H9 (cell line): ENCODE results near the gene OR10P1. TPM values are rescaled to one million over a fixed set of nuclear protein-coding genes. Genes with fewer than 3 reads are reported as not detected.

Source experiments
- DNase-seq: peaks from one replicate; pipeline ENCODE4 v3.0.0-alpha.2; 2017
- H2AFZ ChIP-seq: one replicate; pipeline ENCODE4 v1.6.1; 2013; ENCODE audit warnings: mild to moderate bottlenecking, low read length, control low read depth, moderate library complexity
- H2AK5ac ChIP-seq: 2 replicates; pipeline ENCODE4 v1.6.1; 2013; ENCODE audit warnings: low read length, control low read depth, mixed read lengths; ENCODE audit not compliant: insufficient read length
- H2BK120ac ChIP-seq: one replicate; pipeline ENCODE4 v1.6.1; 2013; ENCODE audit warnings: low read depth, mild to moderate bottlenecking, low read length, control low read depth, inconsistent platforms; ENCODE audit not compliant: poor library complexity, severe bottlenecking
- H2BK12ac ChIP-seq: 2 replicates; pipeline ENCODE4 v1.6.1; 2013; ENCODE audit warnings: low read length, control low read depth, mixed read lengths, low read depth; ENCODE audit not compliant: insufficient read length
- H2BK15ac ChIP-seq: 2 replicates; pipeline ENCODE4 v1.6.1; 2013; ENCODE audit warnings: low read depth, low read length, control low read depth
- H2BK20ac ChIP-seq: one replicate; pipeline ENCODE4 v1.6.1; 2013; ENCODE audit warnings: low read depth, mild to moderate bottlenecking, low read length, control low read depth, inconsistent platforms; ENCODE audit not compliant: poor library complexity, severe bottlenecking
- H2BK5ac ChIP-seq: 2 replicates; pipeline ENCODE4 v1.6.1; 2013; ENCODE audit warnings: low read length, control low read depth, mixed read lengths; ENCODE audit not compliant: insufficient read length
- H3K14ac ChIP-seq: 2 replicates; pipeline ENCODE4 v1.6.1; 2013; ENCODE audit warnings: low read length, control low read depth; ENCODE audit not compliant: insufficient read depth
- H3K18ac ChIP-seq: 2 replicates; pipeline ENCODE4 v1.6.1; 2013; ENCODE audit warnings: low read depth, mild to moderate bottlenecking, mixed read lengths, low read length, control low read depth; ENCODE audit not compliant: insufficient read length
- H3K23ac ChIP-seq: 2 replicates; pipeline ENCODE4 v1.6.1; 2013; ENCODE audit warnings: low read length, control low read depth, mixed read lengths, low read depth; ENCODE audit not compliant: insufficient read length
- H3K23me2 ChIP-seq: 2 replicates; pipeline ENCODE4 v1.6.1; 2013; ENCODE audit warnings: low read depth, mild to moderate bottlenecking, mixed read lengths, low read length, control low read depth; ENCODE audit not compliant: insufficient read length, poor library complexity, severe bottlenecking
- H3K27ac ChIP-seq: 2 replicates; pipeline ENCODE4 v1.5.1; 2013; ENCODE audit warnings: low read length, control low read depth, mixed read lengths, low read depth; ENCODE audit not compliant: insufficient read length
- H3K27me3 ChIP-seq: 2 replicates; pipeline ENCODE4 v1.6.1; 2013; ENCODE audit warnings: low read length, control low read depth, inconsistent platforms; ENCODE audit not compliant: insufficient read depth
- H3K4ac ChIP-seq: 2 replicates; pipeline ENCODE4 v1.6.1; 2013; ENCODE audit warnings: low read depth, mild to moderate bottlenecking, control low read depth, inconsistent platforms, low read length, moderate library complexity
- H3K4me1 ChIP-seq: 2 replicates; pipeline ENCODE4 v1.6.1; 2013; ENCODE audit warnings: low read length, control low read depth, inconsistent platforms; ENCODE audit not compliant: insufficient read depth
- H3K4me2 ChIP-seq: 2 replicates; pipeline ENCODE4 v1.6.1; 2013; ENCODE audit warnings: low read length, control low read depth, mixed read lengths; ENCODE audit not compliant: insufficient read length, insufficient read depth
- H3K56ac ChIP-seq: 2 replicates; pipeline ENCODE4 v1.6.1; 2013; ENCODE audit warnings: low read depth, mild to moderate bottlenecking, mixed read lengths, low read length, control low read depth; ENCODE audit not compliant: insufficient read length
- H3K79me1 ChIP-seq: 2 replicates; pipeline ENCODE4 v1.6.1; 2013; ENCODE audit warnings: low read depth, mild to moderate bottlenecking, moderate library complexity, low read length, control low read depth, inconsistent platforms; ENCODE audit not compliant: insufficient read depth, poor library complexity, severe bottlenecking
- H3K79me2 ChIP-seq: 2 replicates; pipeline ENCODE4 v1.6.1; 2013; ENCODE audit warnings: low read length, control low read depth, inconsistent platforms; ENCODE audit not compliant: insufficient read depth
- H3K9ac ChIP-seq: 2 replicates; pipeline ENCODE4 v1.6.1; 2013; ENCODE audit warnings: low read length, control low read depth, mixed read lengths; ENCODE audit not compliant: insufficient read length; ENCODE audit errors: extremely low read depth
- H3K9me3 ChIP-seq: one replicate; pipeline ENCODE4 v1.6.1; 2013; ENCODE audit warnings: low read depth, low read length, inconsistent platforms; ENCODE audit not compliant: control insufficient read depth
- H3T11ph ChIP-seq: one replicate; pipeline ENCODE4 v1.6.1; 2013; ENCODE audit warnings: mild to moderate bottlenecking, low read length, control low read depth, inconsistent platforms
- H4K20me1 ChIP-seq: one replicate; pipeline ENCODE4 v1.6.1; 2013; ENCODE audit not compliant: control insufficient read depth, insufficient read length, insufficient read depth
- H4K5ac ChIP-seq: 2 replicates; pipeline ENCODE4 v1.6.1; 2013; ENCODE audit warnings: low read depth, mild to moderate bottlenecking, mixed read lengths, low read length, control low read depth; ENCODE audit not compliant: insufficient read length
- H4K8ac ChIP-seq: replicated peaks from 2 replicates; pipeline ENCODE4 v1.6.1; 2013; ENCODE audit warnings: low read length, control low read depth, mixed read lengths, low read depth; ENCODE audit not compliant: insufficient read length
- H4K91ac ChIP-seq: 2 replicates; pipeline ENCODE4 v1.6.1; 2013; ENCODE audit warnings: low read depth, mild to moderate bottlenecking, moderate library complexity, mixed read lengths, low read length, control low read depth; ENCODE audit not compliant: insufficient read length
- H3K27ac Mint-ChIP-seq, 3 experiments: 2 replicates in 2 of 3; 3 replicates in 1 of 3; pipeline ENCODE4 v1.8.0; 2020 to 2021; ENCODE audit warnings: mixed read lengths in 3 of 3, mild to moderate bottlenecking in 1 of 3, moderate library complexity in 1 of 3
- H3K27me3 Mint-ChIP-seq: 2 replicates; pipeline ENCODE4 v1.8.0; 2021; ENCODE audit warnings: low read depth, mild to moderate bottlenecking, moderate library complexity, mixed read lengths
- H3K36me3 Mint-ChIP-seq, 3 experiments: 2 replicates in 2 of 3; 3 replicates in 1 of 3; pipeline ENCODE4 v1.8.0; 2020 to 2021; ENCODE audit warnings: low read depth in 3 of 3, mixed read lengths in 3 of 3; ENCODE audit not compliant: insufficient read depth in 1 of 3
- H3K4me1 Mint-ChIP-seq, 2 experiments: 2 replicates each; pipeline ENCODE4 v1.8.0; 2020; ENCODE audit warnings: mixed read lengths in 2 of 2
- H3K4me3 Mint-ChIP-seq, 2 experiments: 2 replicates in 1 of 2; 3 replicates in 1 of 2; pipeline ENCODE4 v1.8.0; 2020 to 2021; ENCODE audit warnings: mild to moderate bottlenecking in 2 of 2, mixed read lengths in 2 of 2, moderate library complexity in 1 of 2
- H3K9me3 Mint-ChIP-seq, 2 experiments: 2 replicates in 1 of 2; 3 replicates in 1 of 2; pipeline ENCODE4 v1.8.0; 2020; ENCODE audit warnings: mild to moderate bottlenecking in 2 of 2, mixed read lengths in 2 of 2, moderate library complexity in 1 of 2
- CTCF ChIP-seq: fragments of 200-600 bp; sonication (generic); conservative IDR thresholded peaks from 3 replicates; pipeline ENCODE4 v1.8.0; 2021; ENCODE audit warnings: antibody characterized with exemption, mild to moderate bottlenecking
- WGBS: extraction: QIAGEN DNeasy Blood & Tissue Kit; methylation state at CpG from one replicate; pipeline ENCODE4 v1.1.7; 2013; ENCODE audit warnings: missing lambda C conversion rate, low lambda C conversion rate, mixed read lengths; ENCODE audit not compliant: insufficient read length; ENCODE audit errors: extremely low coverage; 5-methylcytosine and 5-hydroxymethylcytosine counted together
- total RNA-seq: library from RNA; stranded (reverse); gene quantifications from 2 replicates; pipeline ENCODE4 v1.2.1, GENCODE V29; 2021

OR10P1 gene
- total RNA-seq, 1 experiment from 2014 or later = not detected

- H2AK5ac ChIP-seq = no peak overlapping the region
- WGBS = no CpG with 5 or more reads among the region's 5 CpGs
Measured at GRCh38 chr12:55679691-55680090, 43.0 kb downstream of the OR10P1 start.

More at GRCh38 chr12:55679691-55680090, 43.0 kb downstream of the OR10P1 start:
- Histone ChIP-seq H3K79me1 (no peaks in the 10 kb centered on the region), H2BK12ac (no peak overlapping the region), H3K23me2 (no peaks in the 10 kb centered on the region), H2BK120ac (no peak overlapping the region), H2BK20ac (no peak overlapping the region), H3K4ac (no peak overlapping the region), H2BK15ac (no peak overlapping the region), H3K18ac (no peak overlapping the region), H3K14ac (no peak overlapping the region), H3K27ac (no peak overlapping the region), H4K8ac (no peak overlapping the region), H4K20me1 (no peaks in the 10 kb centered on the region), H3K79me2 (no peaks in the 10 kb centered on the region), H3K4me1 (no peaks in the 10 kb centered on the region), H3K56ac (no peak overlapping the region), H3T11ph (no peak overlapping the region), H3K4me2 (no peak overlapping the region), H3K9ac (no peak overlapping the region), H2AFZ (no peak overlapping the region), H3K9me3 (no peaks in the 10 kb centered on the region), H4K5ac (no peak overlapping the region), H3K27me3 (no peaks in the 10 kb centered on the region), H3K23ac (no peak overlapping the region), H2BK5ac (no peak overlapping the region), H4K91ac (no peak overlapping the region)
- H3K27me3 Mint-ChIP-seq = peaks cover 7% of the 10 kb centered on the region
- DNase-seq = no peak
- no peak for TF ChIP-seq CTCF
- H3K27ac Mint-ChIP-seq = no peak overlapping the region
- H3K9me3 Mint-ChIP-seq = no peaks in the 10 kb centered on the region
- H3K4me1 Mint-ChIP-seq = peaks cover 20 to 21% of the 10 kb centered on the region in 2 experiments
- peaks cover 0 to 8% (median 0%) of the 10 kb centered on the region in 3 experiments; a peak in 2 of 7 replicates for H3K36me3 Mint-ChIP-seq
- no peak overlapping the region for H3K4me3 Mint-ChIP-seq
